ENCODE data around the gene TRIM31.

TRIM31 gene

DNA sequence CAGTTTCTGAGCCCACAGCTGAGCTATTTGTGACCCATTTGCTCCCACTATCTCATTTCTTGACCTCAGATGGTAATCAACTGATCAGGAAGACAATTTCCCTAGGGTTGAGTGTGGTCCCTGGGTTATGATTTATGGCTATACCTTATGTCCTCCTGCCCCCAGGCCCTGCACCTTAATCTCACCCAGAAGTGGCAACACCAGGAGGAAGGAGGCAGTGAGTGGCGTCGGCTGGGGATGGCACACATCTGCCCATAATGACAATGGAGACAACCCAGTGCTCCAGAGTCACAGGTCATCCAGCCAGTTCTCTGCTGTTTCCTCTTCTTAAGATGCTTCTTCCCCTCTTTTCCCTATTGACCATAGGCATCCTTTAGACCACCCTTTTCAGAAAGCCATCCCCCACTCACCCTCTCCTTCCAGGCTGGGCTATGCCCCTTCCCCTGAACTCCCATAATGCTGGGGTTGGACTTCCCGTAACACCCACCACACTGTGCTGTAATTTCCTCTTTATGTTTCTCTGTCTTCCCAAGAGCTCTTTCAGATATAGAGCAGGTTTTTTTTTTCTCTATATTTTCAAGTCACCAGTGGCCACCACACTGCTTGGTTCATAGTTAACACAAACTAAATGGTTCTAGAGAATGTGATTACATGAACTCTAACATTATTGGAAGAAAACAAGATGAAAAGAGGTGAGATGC, 40.2 kb upstream of the TRIM31 start:
- no peaks in the 10 kb centered on the region for H3K9me2 ChIP-seq (replicated peaks; ENCODE audit: insufficient read depth, low read length)
- no peak overlapping the region for H3K4me2 ChIP-seq (ENCODE audit: low read depth, low read length, poor library complexity, severe bottlenecking)
- no peak overlapping the region for H3K4me3 ChIP-seq (ENCODE audit: insufficient read depth, low read length, poor library complexity, severe bottlenecking)
- H4K20me1 ChIP-seq (ENCODE audit: low read depth, low read length), result no peaks in the 10 kb centered on the region
- H3K27me3 ChIP-seq (ENCODE audit: low read length), result no peaks in the 10 kb centered on the region
- TF ChIP-seq, protein P1, sequence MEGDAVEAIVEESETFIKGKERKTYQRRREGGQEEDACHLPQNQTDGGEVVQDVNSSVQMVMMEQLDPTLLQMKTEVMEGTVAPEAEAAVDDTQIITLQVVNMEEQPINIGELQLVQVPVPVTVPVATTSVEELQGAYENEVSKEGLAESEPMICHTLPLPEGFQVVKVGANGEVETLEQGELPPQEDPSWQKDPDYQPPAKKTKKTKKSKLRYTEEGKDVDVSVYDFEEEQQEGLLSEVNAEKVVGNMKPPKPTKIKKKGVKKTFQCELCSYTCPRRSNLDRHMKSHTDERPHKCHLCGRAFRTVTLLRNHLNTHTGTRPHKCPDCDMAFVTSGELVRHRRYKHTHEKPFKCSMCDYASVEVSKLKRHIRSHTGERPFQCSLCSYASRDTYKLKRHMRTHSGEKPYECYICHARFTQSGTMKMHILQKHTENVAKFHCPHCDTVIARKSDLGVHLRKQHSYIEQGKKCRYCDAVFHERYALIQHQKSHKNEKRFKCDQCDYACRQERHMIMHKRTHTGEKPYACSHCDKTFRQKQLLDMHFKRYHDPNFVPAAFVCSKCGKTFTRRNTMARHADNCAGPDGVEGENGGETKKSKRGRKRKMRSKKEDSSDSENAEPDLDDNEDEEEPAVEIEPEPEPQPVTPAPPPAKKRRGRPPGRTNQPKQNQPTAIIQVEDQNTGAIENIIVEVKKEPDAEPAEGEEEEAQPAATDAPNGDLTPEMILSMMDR (IDR thresholded peaks at IDR 0.05; ENCODE audit: insufficient read depth, low read length, poor library complexity, severe bottlenecking), result no peak
- TF ChIP-seq EZH2phosphoT487 (conservative IDR thresholded peaks at IDR 0.05; ENCODE audit: low read length), result no peak
- H3K36me3 ChIP-seq (ENCODE audit: low read length), result no peaks in the 10 kb centered on the region
- no peak overlapping the region for H2AFZ ChIP-seq (ENCODE audit: low read depth, low read length, severe bottlenecking)
- H3K9me3 ChIP-seq (ENCODE audit: insufficient read depth, low read length), result no peaks in the 10 kb centered on the region
- no peak overlapping the region for H3K27ac ChIP-seq (ENCODE audit: low read depth, low read length)
- no peak overlapping the region for H3K9ac ChIP-seq (ENCODE audit: low read length)
- no peaks in the 10 kb centered on the region for H3K79me2 ChIP-seq (ENCODE audit: insufficient read depth, low read length)
- H3F3A ChIP-seq (ENCODE audit: insufficient read depth), result no peaks in the 10 kb centered on the region

DNA sequence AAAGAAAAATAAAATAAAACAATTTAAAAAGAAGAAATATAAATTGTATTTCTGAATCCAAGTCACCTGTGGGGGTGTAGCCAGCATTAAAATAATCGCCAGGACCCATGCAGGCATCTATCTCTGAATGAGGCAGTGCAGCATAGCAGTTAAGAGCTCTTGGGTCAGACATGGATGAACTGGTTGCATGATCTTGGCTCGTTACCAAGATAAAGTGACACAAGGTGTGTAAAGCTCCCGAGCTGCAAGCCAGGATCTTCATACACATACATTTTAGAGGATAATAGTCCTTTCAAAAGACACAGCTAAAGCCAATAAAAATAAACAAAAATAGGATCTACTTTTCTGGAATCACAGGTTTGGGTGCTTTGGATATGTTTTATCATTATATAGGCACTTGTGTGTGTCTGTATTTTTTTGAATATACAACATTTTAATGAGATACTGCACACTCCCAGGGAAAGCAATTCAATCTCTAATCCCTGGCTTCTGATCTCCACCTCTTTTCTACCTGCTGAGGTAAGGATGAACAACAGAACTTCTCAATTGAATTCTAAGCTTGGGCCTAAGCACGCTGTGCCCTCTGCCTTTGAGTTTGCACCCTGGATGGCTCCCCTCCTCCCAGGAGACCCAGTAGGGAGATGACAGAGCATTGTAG, 39.3 kb upstream of the TRIM31 start:
- Histone ChIP-seq H4K20me1 (ENCODE audit: low read depth, low read length) (no peaks in the 10 kb centered on the region), H3K9me3 (ENCODE audit: insufficient read depth, low read length) (no peaks in the 10 kb centered on the region), H3K36me3 (ENCODE audit: low read length) (no peaks in the 10 kb centered on the region), H3K9me2 (replicated peaks; ENCODE audit: insufficient read depth, low read length) (no peaks in the 10 kb centered on the region), H3K4me2 (ENCODE audit: low read depth, low read length, poor library complexity, severe bottlenecking) (no peak overlapping the region), H3K27me3 (ENCODE audit: low read length) (no peaks in the 10 kb centered on the region), H3F3A (ENCODE audit: insufficient read depth) (no peaks in the 10 kb centered on the region), H3K79me2 (ENCODE audit: insufficient read depth, low read length) (no peaks in the 10 kb centered on the region), H3K4me3 (ENCODE audit: insufficient read depth, low read length, poor library complexity, severe bottlenecking) (no peak overlapping the region), H3K27ac (ENCODE audit: low read depth, low read length) (no peak overlapping the region), H2AFZ (ENCODE audit: low read depth, low read length, severe bottlenecking) (no peak overlapping the region), H3K9ac (ENCODE audit: low read length) (no peak overlapping the region)
- no peak for TF ChIP-seq EZH2phosphoT487 (conservative IDR thresholded peaks at IDR 0.05; ENCODE audit: low read length)
- TF ChIP-seq, protein P1 (IDR thresholded peaks at IDR 0.05; ENCODE audit: insufficient read depth, low read length, poor library complexity, severe bottlenecking), result no peak

DNA sequence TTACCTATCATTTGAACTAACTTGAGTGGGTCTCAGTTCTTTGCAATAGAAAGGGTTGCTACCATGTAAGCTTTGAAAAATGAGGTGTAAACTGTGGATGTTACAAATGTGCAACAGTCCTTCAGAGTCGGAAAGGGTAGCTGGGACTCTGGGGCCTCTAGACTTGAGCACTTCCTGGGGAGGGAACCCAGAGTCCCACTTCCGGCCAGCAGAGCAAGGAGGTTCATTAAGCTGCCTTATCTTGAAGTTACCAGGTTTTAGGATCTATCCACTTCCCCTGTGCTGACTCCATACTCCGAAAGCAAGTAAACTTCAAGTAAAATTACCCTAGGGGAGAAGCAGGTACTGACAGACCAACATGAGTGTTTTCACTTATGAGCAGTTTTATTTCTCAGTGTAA, 38.7 kb upstream of the TRIM31 start:
- Histone ChIP-seq H3K27ac (ENCODE audit: low read depth, low read length) (no peak overlapping the region), H3K4me2 (ENCODE audit: low read depth, low read length, poor library complexity, severe bottlenecking) (no peak overlapping the region), H3K4me3 (ENCODE audit: insufficient read depth, low read length, poor library complexity, severe bottlenecking) (no peak overlapping the region), H3K9me3 (ENCODE audit: insufficient read depth, low read length) (no peaks in the 10 kb centered on the region), H3K9me2 (replicated peaks; ENCODE audit: insufficient read depth, low read length) (no peaks in the 10 kb centered on the region), H3K27me3 (ENCODE audit: low read length) (no peaks in the 10 kb centered on the region), H4K20me1 (ENCODE audit: low read depth, low read length) (no peaks in the 10 kb centered on the region), H3F3A (ENCODE audit: insufficient read depth) (no peaks in the 10 kb centered on the region), H3K9ac (ENCODE audit: low read length) (no peak overlapping the region), H2AFZ (ENCODE audit: low read depth, low read length, severe bottlenecking) (no peak overlapping the region), H3K79me2 (ENCODE audit: insufficient read depth, low read length) (no peaks in the 10 kb centered on the region), H3K36me3 (ENCODE audit: low read length) (no peaks in the 10 kb centered on the region)
- no peak for TF ChIP-seq EZH2phosphoT487 (conservative IDR thresholded peaks at IDR 0.05; ENCODE audit: low read length)
- TF ChIP-seq, protein P1 (IDR thresholded peaks at IDR 0.05; ENCODE audit: insufficient read depth, low read length, poor library complexity, severe bottlenecking), result no peak

Data from SU-DHL-6 (cell line).